ENCODE results near the gene CRACR2B.

DNA sequence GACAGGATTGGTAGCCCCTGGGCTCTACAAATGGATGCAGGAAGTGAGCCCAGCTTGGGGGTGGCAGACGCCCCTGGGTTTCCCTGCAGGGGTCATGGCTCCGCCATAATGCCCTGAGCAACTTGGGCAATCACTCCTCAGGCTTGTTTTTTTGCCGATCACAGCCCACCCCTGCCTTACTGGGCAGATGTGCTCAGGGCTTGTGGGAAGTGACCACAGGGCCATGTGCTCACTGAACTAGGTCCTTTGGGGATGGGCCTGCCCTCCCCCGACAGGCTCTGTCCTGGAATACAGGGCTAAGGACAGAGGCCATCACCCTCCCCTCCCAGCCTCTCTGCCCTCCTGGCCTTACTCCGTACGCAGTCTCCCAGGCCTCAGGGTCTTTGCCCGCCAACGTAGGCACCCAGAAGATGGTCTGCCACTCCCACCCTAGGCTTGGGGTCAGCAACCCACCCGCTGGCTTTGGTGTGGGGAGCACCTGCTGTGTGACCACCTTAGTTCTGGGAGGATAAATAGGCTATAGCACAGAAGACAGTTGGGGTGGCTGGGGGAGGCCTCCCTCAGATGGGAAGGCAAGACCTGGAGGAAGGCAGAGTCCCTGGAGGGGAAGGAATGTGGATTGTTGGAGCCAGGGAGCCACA, 14.1 kb upstream of the CRACR2B start:
- TF ChIP-seq, protein P1, sequence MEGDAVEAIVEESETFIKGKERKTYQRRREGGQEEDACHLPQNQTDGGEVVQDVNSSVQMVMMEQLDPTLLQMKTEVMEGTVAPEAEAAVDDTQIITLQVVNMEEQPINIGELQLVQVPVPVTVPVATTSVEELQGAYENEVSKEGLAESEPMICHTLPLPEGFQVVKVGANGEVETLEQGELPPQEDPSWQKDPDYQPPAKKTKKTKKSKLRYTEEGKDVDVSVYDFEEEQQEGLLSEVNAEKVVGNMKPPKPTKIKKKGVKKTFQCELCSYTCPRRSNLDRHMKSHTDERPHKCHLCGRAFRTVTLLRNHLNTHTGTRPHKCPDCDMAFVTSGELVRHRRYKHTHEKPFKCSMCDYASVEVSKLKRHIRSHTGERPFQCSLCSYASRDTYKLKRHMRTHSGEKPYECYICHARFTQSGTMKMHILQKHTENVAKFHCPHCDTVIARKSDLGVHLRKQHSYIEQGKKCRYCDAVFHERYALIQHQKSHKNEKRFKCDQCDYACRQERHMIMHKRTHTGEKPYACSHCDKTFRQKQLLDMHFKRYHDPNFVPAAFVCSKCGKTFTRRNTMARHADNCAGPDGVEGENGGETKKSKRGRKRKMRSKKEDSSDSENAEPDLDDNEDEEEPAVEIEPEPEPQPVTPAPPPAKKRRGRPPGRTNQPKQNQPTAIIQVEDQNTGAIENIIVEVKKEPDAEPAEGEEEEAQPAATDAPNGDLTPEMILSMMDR (IDR thresholded peaks at IDR 0.05 in 2 of 3, conservative IDR thresholded peaks at IDR 0.05 in 1 of 3; ENCODE audit: borderline replicate concordance in 1 of 3, insufficient read depth in 1 of 3, low read depth in 2 of 3, low read length in 2 of 3) = no peak
- TF ChIP-seq ZNF274 (IDR thresholded peaks at IDR 0.05; ENCODE audit: low read depth, low read length) = no peak
- TF ChIP-seq JUND (IDR thresholded peaks at IDR 0.05) = no peak
- TF ChIP-seq EZH2 (IDR thresholded peaks at IDR 0.05) = no peak
- no peak for TF ChIP-seq RAD21 (IDR thresholded peaks at IDR 0.05; ENCODE audit: low read depth)
- no peak for TF ChIP-seq SP1 (IDR thresholded peaks at IDR 0.05; ENCODE audit: low read depth)
- no peak for TF ChIP-seq CEBPB (IDR thresholded peaks at IDR 0.05; ENCODE audit: low read depth)
- no peak for TF ChIP-seq POLR2A (IDR thresholded peaks at IDR 0.05; ENCODE audit: borderline replicate concordance, extremely low read depth, insufficient read depth, insufficient read length)
- TF ChIP-seq, protein P2, sequence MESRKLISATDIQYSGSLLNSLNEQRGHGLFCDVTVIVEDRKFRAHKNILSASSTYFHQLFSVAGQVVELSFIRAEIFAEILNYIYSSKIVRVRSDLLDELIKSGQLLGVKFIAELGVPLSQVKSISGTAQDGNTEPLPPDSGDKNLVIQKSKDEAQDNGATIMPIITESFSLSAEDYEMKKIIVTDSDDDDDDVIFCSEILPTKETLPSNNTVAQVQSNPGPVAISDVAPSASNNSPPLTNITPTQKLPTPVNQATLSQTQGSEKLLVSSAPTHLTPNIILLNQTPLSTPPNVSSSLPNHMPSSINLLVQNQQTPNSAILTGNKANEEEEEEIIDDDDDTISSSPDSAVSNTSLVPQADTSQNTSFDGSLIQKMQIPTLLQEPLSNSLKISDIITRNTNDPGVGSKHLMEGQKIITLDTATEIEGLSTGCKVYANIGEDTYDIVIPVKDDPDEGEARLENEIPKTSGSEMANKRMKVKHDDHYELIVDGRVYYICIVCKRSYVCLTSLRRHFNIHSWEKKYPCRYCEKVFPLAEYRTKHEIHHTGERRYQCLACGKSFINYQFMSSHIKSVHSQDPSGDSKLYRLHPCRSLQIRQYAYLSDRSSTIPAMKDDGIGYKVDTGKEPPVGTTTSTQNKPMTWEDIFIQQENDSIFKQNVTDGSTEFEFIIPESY (IDR thresholded peaks at IDR 0.05; ENCODE audit: extremely low read depth, insufficient replicate concordance, low read length) = no peak
- TF ChIP-seq, protein P3, sequence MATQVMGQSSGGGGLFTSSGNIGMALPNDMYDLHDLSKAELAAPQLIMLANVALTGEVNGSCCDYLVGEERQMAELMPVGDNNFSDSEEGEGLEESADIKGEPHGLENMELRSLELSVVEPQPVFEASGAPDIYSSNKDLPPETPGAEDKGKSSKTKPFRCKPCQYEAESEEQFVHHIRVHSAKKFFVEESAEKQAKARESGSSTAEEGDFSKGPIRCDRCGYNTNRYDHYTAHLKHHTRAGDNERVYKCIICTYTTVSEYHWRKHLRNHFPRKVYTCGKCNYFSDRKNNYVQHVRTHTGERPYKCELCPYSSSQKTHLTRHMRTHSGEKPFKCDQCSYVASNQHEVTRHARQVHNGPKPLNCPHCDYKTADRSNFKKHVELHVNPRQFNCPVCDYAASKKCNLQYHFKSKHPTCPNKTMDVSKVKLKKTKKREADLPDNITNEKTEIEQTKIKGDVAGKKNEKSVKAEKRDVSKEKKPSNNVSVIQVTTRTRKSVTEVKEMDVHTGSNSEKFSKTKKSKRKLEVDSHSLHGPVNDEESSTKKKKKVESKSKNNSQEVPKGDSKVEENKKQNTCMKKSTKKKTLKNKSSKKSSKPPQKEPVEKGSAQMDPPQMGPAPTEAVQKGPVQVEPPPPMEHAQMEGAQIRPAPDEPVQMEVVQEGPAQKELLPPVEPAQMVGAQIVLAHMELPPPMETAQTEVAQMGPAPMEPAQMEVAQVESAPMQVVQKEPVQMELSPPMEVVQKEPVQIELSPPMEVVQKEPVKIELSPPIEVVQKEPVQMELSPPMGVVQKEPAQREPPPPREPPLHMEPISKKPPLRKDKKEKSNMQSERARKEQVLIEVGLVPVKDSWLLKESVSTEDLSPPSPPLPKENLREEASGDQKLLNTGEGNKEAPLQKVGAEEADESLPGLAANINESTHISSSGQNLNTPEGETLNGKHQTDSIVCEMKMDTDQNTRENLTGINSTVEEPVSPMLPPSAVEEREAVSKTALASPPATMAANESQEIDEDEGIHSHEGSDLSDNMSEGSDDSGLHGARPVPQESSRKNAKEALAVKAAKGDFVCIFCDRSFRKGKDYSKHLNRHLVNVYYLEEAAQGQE (IDR thresholded peaks at IDR 0.05; ENCODE audit: low read depth) = no peak
- TF ChIP-seq POLR2AphosphoS5 (IDR thresholded peaks at IDR 0.05; ENCODE audit: low read depth, low read length) = peak; percentile 51
- TF ChIP-seq, protein P4, sequence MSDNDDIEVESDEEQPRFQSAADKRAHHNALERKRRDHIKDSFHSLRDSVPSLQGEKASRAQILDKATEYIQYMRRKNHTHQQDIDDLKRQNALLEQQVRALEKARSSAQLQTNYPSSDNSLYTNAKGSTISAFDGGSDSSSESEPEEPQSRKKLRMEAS (IDR thresholded peaks at IDR 0.05) = no peak

Data from HCT116 (cell line).